Loucy (cell line): Measurements from ENCODE around the gene ERCC4.

Experiments
- H2AFZ ChIP-seq: fragments of 200-600 bp; sonication (generic); 2 replicates; pipeline ENCODE4 v1.6.0; 2016; ENCODE audit warnings: antibody characterized with exemption, mild to moderate bottlenecking, low read length, moderate library complexity
- H3F3A ChIP-seq: fragments of 200-600 bp; 2 replicates; pipeline ENCODE4 v1.6.0; 2016; ENCODE audit warnings: antibody characterized with exemption, low read depth, mild to moderate bottlenecking
- H3K27me3 ChIP-seq: fragments of 200-600 bp; sonication (generic); 2 replicates; pipeline ENCODE4 v1.6.1; 2014; ENCODE audit warnings: low read length, mild to moderate bottlenecking; ENCODE audit not compliant: insufficient read depth, poor library complexity, severe bottlenecking
- H3K36me3 ChIP-seq: fragments of 200-600 bp; sonication (generic); 2 replicates; pipeline ENCODE4 v1.6.1; 2016; ENCODE audit warnings: low read length; ENCODE audit not compliant: insufficient read depth
- H3K4me1 ChIP-seq: fragments of 200-600 bp; sonication (generic); 2 replicates; pipeline ENCODE4 v1.5.1; 2014; ENCODE audit warnings: low read length, mild to moderate bottlenecking; ENCODE audit not compliant: insufficient read depth, poor library complexity, severe bottlenecking
- H3K4me2 ChIP-seq: fragments of 200-600 bp; sonication (generic); 2 replicates; pipeline ENCODE4 v1.6.0; 2014; ENCODE audit warnings: antibody characterized with exemption, low read length, low read depth, mild to moderate bottlenecking; ENCODE audit not compliant: poor library complexity, severe bottlenecking
- H3K4me3 ChIP-seq: fragments of 200-600 bp; sonication (generic); 2 replicates; pipeline ENCODE4 v1.5.1; 2014; ENCODE audit warnings: low read length, mild to moderate bottlenecking, mixed read lengths; ENCODE audit not compliant: poor library complexity, severe bottlenecking
- H3K79me2 ChIP-seq: fragments of 200-600 bp; sonication (generic); 2 replicates; pipeline ENCODE4 v1.6.1; 2014; ENCODE audit warnings: low read length; ENCODE audit not compliant: insufficient read depth
- H3K9ac ChIP-seq: fragments of 200-600 bp; sonication (generic); 2 replicates; pipeline ENCODE4 v1.6.0; 2014; ENCODE audit warnings: mild to moderate bottlenecking, low read depth, low read length, moderate library complexity; ENCODE audit not compliant: poor library complexity, severe bottlenecking
- H3K9me2 ChIP-seq: fragments of 200-600 bp; sonication (generic); replicated peaks from 2 replicates; pipeline ENCODE4 v1.6.1; 2016; ENCODE audit warnings: low read depth, low read length, mixed read lengths
- H3K9me3 ChIP-seq: fragments of 200-600 bp; sonication (generic); 2 replicates; pipeline ENCODE4 v1.6.1; 2014; ENCODE audit warnings: mild to moderate bottlenecking, antibody characterized with exemption, low read length, low read depth; ENCODE audit not compliant: insufficient read depth
- H4K20me1 ChIP-seq: fragments of 200-600 bp; sonication (generic); 2 replicates; pipeline ENCODE4 v1.6.0; 2014; ENCODE audit warnings: antibody characterized with exemption, low read length, mild to moderate bottlenecking; ENCODE audit not compliant: insufficient read depth, poor library complexity, severe bottlenecking
- EZH2phosphoT487 ChIP-seq: fragments of 200-600 bp; IDR thresholded peaks from 2 replicates; pipeline ENCODE4 v1.6.1; 2018; ENCODE audit warnings: antibody characterized with exemption, mild to moderate bottlenecking, moderate library complexity, borderline replicate concordance
- TF ChIP-seq, protein P1 (sequence below): fragments of 200-600 bp; sonication (generic); conservative IDR thresholded peaks from 2 replicates; pipeline ENCODE4 v1.5.1; 2014; ENCODE audit warnings: mild to moderate bottlenecking, antibody characterized with exemption, low read length

Gene ERCC4

DNA sequence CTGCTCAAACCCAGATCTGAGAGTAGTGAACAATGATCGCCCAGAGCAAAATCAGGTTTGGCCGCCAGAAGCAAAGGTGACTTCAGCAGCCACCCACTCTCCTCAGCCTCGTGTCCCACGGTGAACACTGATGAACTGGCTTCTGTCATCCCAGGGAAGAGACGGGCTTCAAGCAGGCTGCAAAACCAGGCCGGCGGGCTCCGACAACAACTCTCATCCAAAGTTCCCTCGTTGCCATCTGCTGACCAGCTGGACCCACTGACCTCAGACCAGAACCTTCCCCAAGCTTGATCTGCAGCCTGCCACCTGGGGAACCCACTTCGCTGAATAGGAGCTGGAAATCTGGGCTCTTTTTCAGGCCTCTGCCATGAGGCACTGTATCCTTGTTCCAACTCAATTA lies 81.6 kb downstream of the ERCC4 start:
- Histone ChIP-seq H3K4me2 (no peak overlapping the region), H2AFZ (no peak overlapping the region), H3K27me3 (no peaks in the 10 kb centered on the region), H3K9me3 (no peaks in the 10 kb centered on the region), H4K20me1 (no peaks in the 10 kb centered on the region), H3K4me3 (no peak overlapping the region), H3K4me1 (peaks cover 7% of the 10 kb centered on the region), H3K9ac (no peak overlapping the region), H3F3A (no peaks in the 10 kb centered on the region), H3K9me2 (no peaks in the 10 kb centered on the region), H3K36me3 (no peaks in the 10 kb centered on the region), H3K79me2 (no peaks in the 10 kb centered on the region)
- TF ChIP-seq EZH2phosphoT487: no peak
- TF ChIP-seq, protein P1, sequence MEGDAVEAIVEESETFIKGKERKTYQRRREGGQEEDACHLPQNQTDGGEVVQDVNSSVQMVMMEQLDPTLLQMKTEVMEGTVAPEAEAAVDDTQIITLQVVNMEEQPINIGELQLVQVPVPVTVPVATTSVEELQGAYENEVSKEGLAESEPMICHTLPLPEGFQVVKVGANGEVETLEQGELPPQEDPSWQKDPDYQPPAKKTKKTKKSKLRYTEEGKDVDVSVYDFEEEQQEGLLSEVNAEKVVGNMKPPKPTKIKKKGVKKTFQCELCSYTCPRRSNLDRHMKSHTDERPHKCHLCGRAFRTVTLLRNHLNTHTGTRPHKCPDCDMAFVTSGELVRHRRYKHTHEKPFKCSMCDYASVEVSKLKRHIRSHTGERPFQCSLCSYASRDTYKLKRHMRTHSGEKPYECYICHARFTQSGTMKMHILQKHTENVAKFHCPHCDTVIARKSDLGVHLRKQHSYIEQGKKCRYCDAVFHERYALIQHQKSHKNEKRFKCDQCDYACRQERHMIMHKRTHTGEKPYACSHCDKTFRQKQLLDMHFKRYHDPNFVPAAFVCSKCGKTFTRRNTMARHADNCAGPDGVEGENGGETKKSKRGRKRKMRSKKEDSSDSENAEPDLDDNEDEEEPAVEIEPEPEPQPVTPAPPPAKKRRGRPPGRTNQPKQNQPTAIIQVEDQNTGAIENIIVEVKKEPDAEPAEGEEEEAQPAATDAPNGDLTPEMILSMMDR: no peak
